Measurements from ENCODE around the gene DDC. TPM values are rescaled to one million over a fixed set of nuclear protein-coding genes. Genes with fewer than 3 reads are reported as not detected.

The DDC gene
- total and polyA plus RNA-seq, 4 donors: 27.2 to 74.9 (median 58.6) TPM

DNA sequence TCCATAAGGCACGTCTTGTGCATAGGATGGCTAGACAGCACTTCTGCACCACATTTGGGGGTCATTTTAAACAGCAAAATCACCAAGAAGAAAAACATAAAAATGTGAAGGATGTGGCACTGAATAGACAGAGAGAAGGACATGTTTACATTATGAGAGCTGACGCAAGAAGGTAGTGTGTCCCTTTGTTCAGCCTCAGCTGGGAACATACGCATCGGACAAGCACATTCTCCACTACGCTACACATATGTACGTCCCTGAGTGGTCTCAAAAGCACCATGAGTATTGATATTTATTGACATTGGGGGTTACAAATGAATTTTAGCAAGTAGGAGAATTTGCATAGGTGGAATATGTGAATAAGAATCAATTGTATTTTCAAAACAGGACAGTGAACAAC is 20.2 kb downstream of the DDC start:
- no peak for DNase-seq (ENCODE audit: low spot score)
- Histone ChIP-seq H3K9ac (ENCODE audit: low read depth in 1 of 2, low read length in 2 of 2) (no peak overlapping the region), H3K4me3 (ENCODE audit: low read depth in 1 of 3, low read length in 3 of 3) (no peak overlapping the region), H3K27ac (ENCODE audit: low read depth in 1 of 2, low read length in 2 of 2) (no peak overlapping the region), H3K27me3 (ENCODE audit: control insufficient read depth in 4 of 4, insufficient read depth in 4 of 4, low read length in 3 of 4) (no peaks in the 10 kb centered on the region), H3K36me3 (ENCODE audit: control insufficient read depth in 4 of 4, insufficient read depth in 3 of 4, low read depth in 1 of 4, low read length in 3 of 4) (peaks cover 0 to 10% (median 5%) of the 10 kb centered on the region in 4 donors), H3K9me3 (ENCODE audit: control insufficient read depth in 4 of 4, low read length in 3 of 4) (no peaks in the 10 kb centered on the region), H3K4me1 (ENCODE audit: control insufficient read depth in 4 of 4, insufficient read depth in 4 of 4, low read length in 3 of 4) (no peaks in the 10 kb centered on the region)
- WGBS: 77% methylated on average over 6 of the region's 6 CpGs
- TF ChIP-seq HNF4G (IDR thresholded peaks at IDR 0.05) (no peak), NR2F2 (IDR thresholded peaks at IDR 0.05) (no peak), CTCF (IDR thresholded peaks at IDR 0.05; ENCODE audit: low read depth, low read length, missing input control) (no peak), RAD21 (IDR thresholded peaks at IDR 0.05) (no peak), FOXA2 (IDR thresholded peaks at IDR 0.05) (no peak), GABPA (IDR thresholded peaks at IDR 0.05 in 1 of 2, conservative IDR thresholded peaks at IDR 0.05 in 1 of 2) (no peak), JUND (IDR thresholded peaks at IDR 0.05) (no peak), FOXA1 (IDR thresholded peaks at IDR 0.05) (no peak), SP1 (IDR thresholded peaks at IDR 0.05) (no peak), REST (IDR thresholded peaks at IDR 0.05) (no peak), YY1 (IDR thresholded peaks at IDR 0.05) (no peak), TAF1 (conservative IDR thresholded peaks at IDR 0.05) (no peak)
- TF ChIP-seq, protein P1, sequence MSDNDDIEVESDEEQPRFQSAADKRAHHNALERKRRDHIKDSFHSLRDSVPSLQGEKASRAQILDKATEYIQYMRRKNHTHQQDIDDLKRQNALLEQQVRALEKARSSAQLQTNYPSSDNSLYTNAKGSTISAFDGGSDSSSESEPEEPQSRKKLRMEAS (IDR thresholded peaks at IDR 0.05): no peak

DNA sequence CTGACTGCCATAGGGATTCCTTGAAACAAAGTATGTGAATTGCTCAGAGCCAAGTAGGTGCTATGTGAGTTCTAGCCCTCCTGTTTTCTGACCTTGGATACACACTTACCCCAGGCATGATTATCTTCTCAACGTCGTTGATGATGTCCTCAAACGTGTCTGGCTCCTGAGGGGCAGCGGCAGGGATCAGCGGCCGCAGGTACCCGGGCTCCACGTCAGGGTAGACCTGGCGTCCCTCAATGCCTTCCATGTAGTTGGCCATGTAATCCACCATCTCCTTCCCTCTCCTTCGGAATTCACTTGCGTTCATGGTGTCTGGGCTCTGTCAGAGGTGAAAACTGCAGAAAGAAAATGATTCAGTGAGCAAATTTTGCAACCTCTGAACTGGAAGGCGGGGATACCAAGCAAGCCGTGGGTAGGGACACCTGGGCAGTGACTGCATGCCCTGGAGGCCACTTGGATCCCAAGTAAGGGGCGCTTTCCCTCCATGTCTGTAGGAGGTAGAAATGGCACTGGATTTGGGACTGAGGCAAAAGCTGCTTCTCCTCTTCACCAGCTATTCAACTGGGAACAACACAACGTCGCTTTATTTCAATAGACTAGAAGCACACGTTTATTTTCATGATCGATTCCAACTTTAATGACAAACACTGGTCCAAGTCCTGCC is 21.3 kb downstream of the DDC start:
- Histone ChIP-seq H3K9me3 (ENCODE audit: control insufficient read depth in 4 of 4, low read length in 3 of 4) (no peaks in the 10 kb centered on the region), H3K36me3 (ENCODE audit: control insufficient read depth in 4 of 4, insufficient read depth in 3 of 4, low read depth in 1 of 4, low read length in 3 of 4) (peaks cover 0 to 10% (median 5%) of the 10 kb centered on the region in 4 donors), H3K4me3 (ENCODE audit: low read depth in 1 of 3, low read length in 3 of 3) (no peak overlapping the region), H3K4me1 (ENCODE audit: control insufficient read depth in 4 of 4, insufficient read depth in 4 of 4, low read length in 3 of 4) (no peaks in the 10 kb centered on the region), H3K9ac (ENCODE audit: low read depth in 1 of 2, low read length in 2 of 2) (no peak overlapping the region), H3K27me3 (ENCODE audit: control insufficient read depth in 4 of 4, insufficient read depth in 4 of 4, low read length in 3 of 4) (no peaks in the 10 kb centered on the region), H3K27ac (ENCODE audit: low read depth in 1 of 2, low read length in 2 of 2) (no peak overlapping the region)
- TF ChIP-seq HNF4G (IDR thresholded peaks at IDR 0.05) (no peak), JUND (IDR thresholded peaks at IDR 0.05) (no peak), EGR1 (IDR thresholded peaks at IDR 0.05; ENCODE audit: low read depth in 2 of 2) (no peak), TAF1 (conservative IDR thresholded peaks at IDR 0.05) (no peak), FOXA2 (IDR thresholded peaks at IDR 0.05) (no peak), RXRA (IDR thresholded peaks at IDR 0.05) (no peak), NR2F2 (IDR thresholded peaks at IDR 0.05) (no peak)
- TF ChIP-seq, protein P1 (IDR thresholded peaks at IDR 0.05): no peak
- TF ChIP-seq, protein P2, sequence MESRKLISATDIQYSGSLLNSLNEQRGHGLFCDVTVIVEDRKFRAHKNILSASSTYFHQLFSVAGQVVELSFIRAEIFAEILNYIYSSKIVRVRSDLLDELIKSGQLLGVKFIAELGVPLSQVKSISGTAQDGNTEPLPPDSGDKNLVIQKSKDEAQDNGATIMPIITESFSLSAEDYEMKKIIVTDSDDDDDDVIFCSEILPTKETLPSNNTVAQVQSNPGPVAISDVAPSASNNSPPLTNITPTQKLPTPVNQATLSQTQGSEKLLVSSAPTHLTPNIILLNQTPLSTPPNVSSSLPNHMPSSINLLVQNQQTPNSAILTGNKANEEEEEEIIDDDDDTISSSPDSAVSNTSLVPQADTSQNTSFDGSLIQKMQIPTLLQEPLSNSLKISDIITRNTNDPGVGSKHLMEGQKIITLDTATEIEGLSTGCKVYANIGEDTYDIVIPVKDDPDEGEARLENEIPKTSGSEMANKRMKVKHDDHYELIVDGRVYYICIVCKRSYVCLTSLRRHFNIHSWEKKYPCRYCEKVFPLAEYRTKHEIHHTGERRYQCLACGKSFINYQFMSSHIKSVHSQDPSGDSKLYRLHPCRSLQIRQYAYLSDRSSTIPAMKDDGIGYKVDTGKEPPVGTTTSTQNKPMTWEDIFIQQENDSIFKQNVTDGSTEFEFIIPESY (IDR thresholded peaks at IDR 0.05): no peak
- 92% methylated on average over 18 of the region's 18 CpGs for WGBS
- DNase-seq (ENCODE audit: low spot score): no peak
